Esophagus squamous epithelium (tissue), 5 donors: ENCODE results near the gene COL20A1. TPM values are rescaled to one million over a fixed set of nuclear protein-coding genes. Genes with fewer than 3 reads are reported as not detected.

Experiments
- DNase-seq: peaks from one replicate; lab custom pipeline; 2025; lab: John Stamatoyannopoulos, UW
- H3K27ac ChIP-seq, 4 donors: fragments of 200-600 bp; sonication (generic); one replicate each; pipeline ENCODE4 v1.5.1; 2016 to 2019; ENCODE audit warnings: mild to moderate bottlenecking in 1 of 4
- H3K27me3 ChIP-seq, 4 donors: fragments of 200-600 bp; sonication (generic); 1 replicate in 3 of 4; 2 replicates in 1 of 4; pipeline versions ENCODE4 v1.5.1 to v1.6.0; 2017 to 2021; ENCODE audit warnings: antibody characterized with exemption in 1 of 4
- H3K36me3 ChIP-seq, 3 donors: fragments of 200-600 bp; sonication (generic); one replicate each; pipeline ENCODE4 v1.5.1; 2016 to 2019
- H3K4me1 ChIP-seq, 3 donors: fragments of 200-600 bp; sonication (generic); one replicate each; pipeline ENCODE4 v1.5.1; 2017 to 2019
- H3K4me3 ChIP-seq, 4 donors: fragments of 200-600 bp; sonication (generic); 1 replicate in 3 of 4; 2 replicates in 1 of 4; pipeline ENCODE4 v1.5.1; 2016 to 2019; ENCODE audit warnings: mild to moderate bottlenecking in 2 of 4, moderate library complexity in 1 of 4
- H3K9me3 ChIP-seq, 3 donors: fragments of 200-600 bp; sonication (generic); one replicate each; pipeline ENCODE4 v1.5.1; 2016 to 2019
- CTCF ChIP-seq, 6 experiments: fragments of 450-650 bp in 4 of 6; fragments of 200-600 bp in 2 of 6; sonication (generic) in 2 of 6; IDR thresholded peaks; one replicate each; pipeline ENCODE4 v1.5.1; 2016 to 2019; ENCODE audit warnings: antibody characterized with exemption in 6 of 6, mild to moderate bottlenecking in 4 of 6, moderate library complexity in 4 of 6
- POLR2A ChIP-seq, 4 donors: fragments of 450-650 bp; IDR thresholded peaks; one replicate each; pipeline ENCODE4 v1.6.1; 2017; ENCODE audit warnings: antibody characterized with exemption in 4 of 4, mild to moderate bottlenecking in 4 of 4, moderate library complexity in 3 of 4
- WGBS, 2 donors: methylation state at CpG; one replicate each; pipeline ENCODE4 v1.1.5; 2018; 5-methylcytosine and 5-hydroxymethylcytosine counted together
- intact Hi-C: fragments of 100-400 bp; cut with DNase I; formaldehyde crosslinking; loops from one replicate; pipeline ENCODE4 v1.15.0; 2022
- total RNA-seq, 4 donors: library from RNA; depleted of rRNA; stranded (reverse); fragments of >200 nt; gene quantifications; one replicate each; pipeline ENCODE4 v1.1.0, GENCODE V29; 2016
- donor health status: DM: yes; HTN: yes; CAD: no.

The COL20A1 gene
- total RNA-seq, 4 donors from 2014 or later, result not detected

- Histone ChIP-seq H3K4me1 (peaks cover 4 to 15% (median 6%) of the 10 kb centered on the region in 3 donors), H3K4me3 (peak within 1 kb of the TSS in 1 of 4 donors; percentile 16), H3K9me3 (no peaks in the 10 kb centered on the region), H3K27me3 (peaks cover 0 to 96% (median 8%) of the 10 kb centered on the region in 4 donors), H3K36me3 (no peaks in the 10 kb centered on the region), H3K27ac (no peak within 1 kb of the TSS)
- no peak for TF ChIP-seq CTCF (IDR thresholded peaks at IDR 0.05)
- no peak for TF ChIP-seq POLR2A (IDR thresholded peaks at IDR 0.05)
- WGBS, 2 donors, result 3 to 8% methylated on average over 4 of the region's 79 CpGs
- intact Hi-C loops, result no loop called here
- DNase-seq, result no peak
Observed at GRCh38 chr20:63360850-63361518, 68.0 kb downstream of the COL20A1 start, which contains the start of gene CHRNA4. TSS of gene CHRNA4 (minus strand) at chr20:63361349. CDS start at chr20:63361165, 184 bp downstream.

DNA sequence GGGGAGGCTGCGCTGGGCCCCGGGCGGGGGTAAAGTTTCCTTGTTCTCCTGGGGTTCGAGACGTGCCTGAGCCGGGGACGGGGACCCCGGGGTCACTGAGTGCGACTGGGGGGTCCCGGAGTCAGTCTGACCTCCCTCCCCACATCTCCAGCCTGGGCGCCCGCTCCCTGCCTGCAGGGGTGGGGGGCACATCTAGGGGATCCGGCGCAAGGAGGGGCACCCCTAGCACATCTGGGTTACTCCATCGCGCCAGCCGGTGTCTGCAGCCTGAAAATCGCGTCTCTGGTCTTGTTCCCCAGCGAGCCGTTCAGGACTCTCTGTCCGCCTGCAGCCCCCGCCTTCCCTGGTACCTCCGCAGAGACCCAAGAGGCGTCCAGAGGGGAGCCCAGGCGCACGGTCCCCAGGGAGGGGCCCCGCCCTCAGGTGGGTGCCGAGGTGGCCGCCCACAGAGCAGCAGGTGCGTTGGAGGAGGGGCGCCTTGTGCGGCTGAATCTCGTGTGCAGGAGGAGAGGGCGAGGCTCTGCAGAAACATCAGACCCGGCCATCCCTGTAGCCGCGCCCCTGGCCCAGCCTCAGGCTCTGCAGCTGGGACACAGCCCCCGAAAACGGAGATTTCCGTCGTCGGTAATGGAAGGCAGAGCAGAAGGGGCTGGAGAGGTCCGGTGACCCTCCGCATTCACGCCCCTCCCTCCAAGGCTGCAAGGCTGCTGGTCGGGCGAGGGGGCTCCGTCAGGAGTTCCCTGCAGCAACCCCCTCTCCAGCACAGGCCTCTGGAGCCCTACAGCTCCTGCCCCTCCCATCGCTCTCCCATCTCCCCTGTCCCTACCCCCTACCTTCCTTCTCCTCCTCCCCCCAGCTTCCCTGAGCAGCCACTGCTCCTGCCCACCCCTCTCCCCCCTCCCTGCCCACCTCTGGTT lies 68.8 kb downstream of the COL20A1 start:
- WGBS, 2 donors, result 17 to 29% methylated on average over 7 to 14 of the region's 50 CpGs
- H3K27ac ChIP-seq, result no peak overlapping the region
- H3K4me1 ChIP-seq, result peaks cover 4 to 15% (median 6%) of the 10 kb centered on the region in 3 donors
- H3K36me3 ChIP-seq, result no peaks in the 10 kb centered on the region
- intact Hi-C loops, result no loop called here
- H3K4me3 ChIP-seq, result no peak overlapping the region
- no peak for TF ChIP-seq CTCF (IDR thresholded peaks at IDR 0.05)
- no peak for TF ChIP-seq POLR2A (IDR thresholded peaks at IDR 0.05)
- H3K27me3 ChIP-seq, result peaks cover 0 to 96% (median 8%) of the 10 kb centered on the region in 4 donors
- no peaks in the 10 kb centered on the region for H3K9me3 ChIP-seq
- no peak for DNase-seq

DNA sequence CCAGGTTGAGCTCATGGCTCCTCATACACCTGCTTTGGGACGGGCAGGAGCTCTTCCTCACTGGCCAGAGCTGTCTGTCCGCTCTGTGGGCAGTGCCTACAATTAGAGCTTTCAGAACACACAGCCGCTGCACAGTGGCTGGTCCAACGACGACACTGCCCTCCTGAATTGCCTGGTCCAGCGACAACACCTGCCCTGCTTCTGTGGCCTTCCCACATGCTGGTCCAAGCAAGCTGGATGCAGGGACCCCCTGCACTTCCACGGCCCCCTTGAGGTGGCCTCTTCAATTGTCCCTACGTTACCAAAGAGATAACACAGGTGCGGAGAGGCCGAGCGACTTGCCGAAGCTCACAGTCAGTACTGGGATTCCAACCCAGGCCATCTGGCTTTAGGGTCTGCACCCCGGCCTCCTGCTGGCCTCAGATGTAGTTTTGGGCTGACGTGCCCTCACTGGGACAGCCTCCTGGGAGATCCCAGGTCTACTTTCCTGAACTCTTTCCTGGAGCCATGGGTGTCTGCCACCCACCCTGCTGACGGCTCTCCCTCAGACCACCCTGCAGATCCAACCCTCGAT lies 69.5 kb downstream of the COL20A1 start:
- no peak for DNase-seq
- Histone ChIP-seq H3K4me3 (no peak overlapping the region), H3K4me1 (peaks cover 4 to 15% (median 6%) of the 10 kb centered on the region in 3 donors), H3K27ac (no peak overlapping the region), H3K36me3 (no peaks in the 10 kb centered on the region), H3K27me3 (peaks cover 0 to 100% (median 8%) of the 10 kb centered on the region in 4 donors), H3K9me3 (no peaks in the 10 kb centered on the region)
- no peak for TF ChIP-seq CTCF (IDR thresholded peaks at IDR 0.05)
- no peak for TF ChIP-seq POLR2A (IDR thresholded peaks at IDR 0.05)
- intact Hi-C loops, result no loop called here
- 56 to 68% methylated on average over 4 to 11 of the region's 16 CpGs for WGBS, 2 donors

- no peaks in the 10 kb centered on the region for H3K36me3 ChIP-seq
- H3K27ac ChIP-seq, result no peak overlapping the region
- H3K4me1 ChIP-seq, result peaks cover 4 to 9% (median 6%) of the 10 kb centered on the region in 3 donors
- intact Hi-C loops, result no loop called here
- TF ChIP-seq CTCF (IDR thresholded peaks at IDR 0.05), result no peak
- no peak for TF ChIP-seq POLR2A (IDR thresholded peaks at IDR 0.05)
- H3K27me3 ChIP-seq, result peaks cover 0 to 100% (median 8%) of the 10 kb centered on the region in 4 donors
- 67 to 75% methylated on average over 6 to 12 of the region's 23 CpGs for WGBS, 2 donors
- H3K9me3 ChIP-seq, result no peaks in the 10 kb centered on the region
- no peak for DNase-seq
- H3K4me3 ChIP-seq, result no peak overlapping the region
Observed at GRCh38 chr20:63363013-63363957, 70.3 kb downstream of the COL20A1 start.
